Aorta (tissue), 5 donors: ENCODE results near the gene LRBA. TPM values are rescaled to one million over a fixed set of nuclear protein-coding genes. Genes with fewer than 3 reads are reported as not detected.

Source experiments
- ATAC-seq: fragments of 200-7000 bp; cut with Tn5 transposase; one replicate; pipeline ENCODE4 v1.9.1; 2022; ENCODE audit warnings: moderate library complexity; ENCODE audit not compliant: low FRiP score
- DNase-seq, 2 donors: peaks; one replicate each; pipeline ENCODE4 v3.0.0-alpha.2; 2020
- H3K27ac ChIP-seq, 2 donors: one replicate each; pipeline ENCODE4 v1.5.1; 2013; ENCODE audit warnings: low read length in 2 of 2, mild to moderate bottlenecking in 2 of 2, moderate library complexity in 2 of 2, control low read depth in 1 of 2, inconsistent platforms in 1 of 2, low read depth in 1 of 2
- H3K27me3 ChIP-seq, 2 donors: one replicate each; pipeline ENCODE4 v1.6.1; 2013; ENCODE audit warnings: control low read depth in 1 of 2, low read length in 1 of 2, mild to moderate bottlenecking in 1 of 2, moderate library complexity in 1 of 2; ENCODE audit not compliant: insufficient read depth in 2 of 2, control insufficient read depth in 1 of 2
- H3K36me3 ChIP-seq, 2 donors: one replicate each; pipeline ENCODE4 v1.6.1; 2013; ENCODE audit warnings: control low read depth in 1 of 2, low read length in 1 of 2, mild to moderate bottlenecking in 1 of 2; ENCODE audit not compliant: insufficient read depth in 2 of 2, control insufficient read depth in 1 of 2
- H3K4me1 ChIP-seq, 2 donors: one replicate each; pipeline ENCODE4 v1.6.1; 2013; ENCODE audit warnings: low read length in 2 of 2, control low read depth in 1 of 2, mild to moderate bottlenecking in 1 of 2, moderate library complexity in 1 of 2; ENCODE audit not compliant: insufficient read depth in 2 of 2, control insufficient read depth in 1 of 2
- H3K4me3 ChIP-seq, 2 donors: one replicate each; pipeline ENCODE4 v1.5.1; 2013; ENCODE audit warnings: low read length in 2 of 2, control low read depth in 1 of 2, mild to moderate bottlenecking in 1 of 2
- H3K9me3 ChIP-seq: one replicate; pipeline ENCODE4 v1.6.1; 2013; ENCODE audit warnings: mild to moderate bottlenecking, low read length; ENCODE audit not compliant: control insufficient read depth
- WGBS, 2 donors: extraction: QIAGEN DNeasy Blood & Tissue Kit; methylation state at CpG; one replicate each; pipeline ENCODE4 v1.1.7; 2013; 5-methylcytosine and 5-hydroxymethylcytosine counted together
- intact Hi-C, 2 donors: fragments of 100-400 bp; cut with DNase I; formaldehyde crosslinking; loops; one replicate each; pipeline versions ENCODE4 v1.14.2 to v1.15.0; 2022
- polyA plus RNA-seq, 2 donors: library from polyadenylated mRNA; stranded (reverse); fragments of 200-250 nt; gene quantifications; one replicate each; pipeline ENCODE4 v1.2.3, GENCODE V29; 2013
- total RNA-seq, 2 donors: library from RNA; stranded (reverse); fragmentation: NEBNext Ultra II Directional; extraction: Animal tissue kit (Norgen Biotek cat#: 25700); gene quantifications; one replicate each; pipeline ENCODE4 v1.2.1, GENCODE V29; 2021
- donor health status: healthy with polysubstance abuse.
- donor health status: Bipolar disorder and iron deficiency.
- donor health status: DM: no; HTN: no; CAD: no.
- donor health status: DM: no; HTN: no; CAD: no.
- donor health status: DM: yes; HTN: yes; CAD: no.

LRBA gene
- total and polyA plus RNA-seq, 4 donors = 4.8 to 34.5 (median 15.4) TPM

GRCh38 chr4:150852216-150852615, 162.9 kb downstream of the LRBA start:
- H3K36me3 ChIP-seq = no peaks in the 10 kb centered on the region
- ATAC-seq (no peak), DNase-seq (no peak)
- intact Hi-C loops = loop anchor here in 1 of 2 donors (5.0 kb wide), 1 partner anchor 140 kb away; no protein-coding TSS in a partner anchor
- H3K27me3 ChIP-seq = no peaks in the 10 kb centered on the region
- no peaks in the 10 kb centered on the region for H3K9me3 ChIP-seq
- no peak overlapping the region for H3K4me3 ChIP-seq
- WGBS, 2 donors = 91 to 92% methylated on average over 1 of the region's 1 CpG
- H3K4me1 ChIP-seq = no peaks in the 10 kb centered on the region
- H3K27ac ChIP-seq = no peak overlapping the region

- intact Hi-C loops = no loop called here
- DNase-seq (no peak), ATAC-seq (no peak)
- WGBS, 2 donors = 97 to 100% methylated on average over 1 of the region's 1 CpG
- Histone ChIP-seq H3K9me3 (no peaks in the 10 kb centered on the region), H3K27ac (no peak overlapping the region), H3K27me3 (no peaks in the 10 kb centered on the region), H3K4me3 (no peak overlapping the region), H3K36me3 (no peaks in the 10 kb centered on the region), H3K4me1 (no peaks in the 10 kb centered on the region)
Measured at GRCh38 chr4:150849016-150849415, 166.1 kb downstream of the LRBA start.

GRCh38 chr4:150828159-150828558, 186.9 kb downstream of the LRBA start:
- intact Hi-C loops = no loop called here
- H3K9me3 ChIP-seq = no peaks in the 10 kb centered on the region
- H3K36me3 ChIP-seq = peaks cover 0 to 5% of the 10 kb centered on the region in 2 donors
- H3K4me1 ChIP-seq = no peaks in the 10 kb centered on the region
- no peak overlapping the region for H3K4me3 ChIP-seq
- DNase-seq (no peak), ATAC-seq (no peak)
- H3K27me3 ChIP-seq = no peaks in the 10 kb centered on the region
- H3K27ac ChIP-seq = no peak overlapping the region
- 90% methylated on average over 8 of the region's 8 CpGs for WGBS, 2 donors

GRCh38 chr4:150827226-150827625, 187.9 kb downstream of the LRBA start:
- ATAC-seq = no peak
- Histone ChIP-seq H3K36me3 (peaks cover 0 to 5% of the 10 kb centered on the region in 2 donors), H3K4me1 (no peaks in the 10 kb centered on the region), H3K27ac (no peak overlapping the region), H3K9me3 (no peaks in the 10 kb centered on the region), H3K4me3 (no peak overlapping the region), H3K27me3 (no peaks in the 10 kb centered on the region)
- intact Hi-C loops = no loop called here
- WGBS, 2 donors = 97 to 99% methylated on average over 1 of the region's 1 CpG
- DNase-seq = no peak

- intact Hi-C loops = no loop called here
Measured at GRCh38 chr4:150826306-150826705, 188.8 kb downstream of the LRBA start.

GRCh38 chr4:150822407-150822806, 192.7 kb downstream of the LRBA start:
- Histone ChIP-seq H3K4me3 (no peak overlapping the region), H3K4me1 (no peaks in the 10 kb centered on the region), H3K36me3 (no peaks in the 10 kb centered on the region), H3K27ac (no peak overlapping the region), H3K9me3 (no peaks in the 10 kb centered on the region), H3K27me3 (no peaks in the 10 kb centered on the region)
- 84 to 91% methylated on average over 5 of the region's 5 CpGs for WGBS, 2 donors
- no peak for DNase-seq
- ATAC-seq = no peak
- intact Hi-C loops = no loop called here

More at GRCh38 chr4:150826306-150826705, 188.8 kb downstream of the LRBA start:
- no peaks in the 10 kb centered on the region for H3K4me1 ChIP-seq
- ATAC-seq (no peak), DNase-seq (no peak)
- no peaks in the 10 kb centered on the region for H3K27me3 ChIP-seq
- no peak overlapping the region for H3K4me3 ChIP-seq
- H3K27ac ChIP-seq = no peak overlapping the region
- H3K9me3 ChIP-seq = no peaks in the 10 kb centered on the region
- peaks cover 0 to 5% of the 10 kb centered on the region in 2 donors for H3K36me3 ChIP-seq

GRCh38 chr4:150821641-150822040, 193.4 kb downstream of the LRBA start:
- H3K27ac ChIP-seq = no peak overlapping the region
- H3K4me3 ChIP-seq = no peak overlapping the region
- DNase-seq = no peak
- intact Hi-C loops = no loop called here
- no peaks in the 10 kb centered on the region for H3K27me3 ChIP-seq
- no peaks in the 10 kb centered on the region for H3K9me3 ChIP-seq
- H3K4me1 ChIP-seq = no peaks in the 10 kb centered on the region
- no peaks in the 10 kb centered on the region for H3K36me3 ChIP-seq
- no peak for ATAC-seq

DNA sequence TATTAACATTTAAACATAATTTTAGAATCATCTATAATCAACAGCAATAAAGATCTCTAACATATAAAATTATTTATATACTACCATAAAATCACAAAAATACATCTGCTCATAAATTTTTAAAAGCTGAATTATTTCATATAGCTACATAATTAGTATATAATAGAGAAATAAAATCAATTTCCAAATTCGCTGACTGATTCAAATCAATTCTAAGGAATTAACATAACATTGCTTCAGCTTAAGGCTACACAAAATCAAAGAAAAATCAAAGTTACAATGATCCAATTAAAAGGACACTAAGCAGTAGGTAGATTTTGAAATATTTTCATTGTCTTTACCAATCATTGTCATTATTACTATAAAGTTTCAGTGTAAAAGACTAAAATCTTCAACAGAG, 194.7 kb downstream of the LRBA start:
- Histone ChIP-seq H3K9me3 (no peaks in the 10 kb centered on the region), H3K4me3 (no peak overlapping the region), H3K4me1 (no peaks in the 10 kb centered on the region), H3K27me3 (no peaks in the 10 kb centered on the region), H3K27ac (no peak overlapping the region), H3K36me3 (no peaks in the 10 kb centered on the region)
- DNase-seq (no peak), ATAC-seq (no peak)
- intact Hi-C loops = no loop called here
- 96 to 98% methylated on average over 1 of the region's 1 CpG for WGBS, 2 donors

GRCh38 chr4:150818661-150819060, 196.4 kb downstream of the LRBA start:
- Histone ChIP-seq H3K4me3 (no peak overlapping the region), H3K27ac (no peak overlapping the region), H3K27me3 (no peaks in the 10 kb centered on the region), H3K4me1 (no peaks in the 10 kb centered on the region), H3K9me3 (no peaks in the 10 kb centered on the region), H3K36me3 (no peaks in the 10 kb centered on the region)
- no peak for DNase-seq
- intact Hi-C loops = no loop called here
- no peak for ATAC-seq
